A549 (cell line): ENCODE data around the gene PCDH15. TPM values are rescaled to one million over a fixed set of nuclear protein-coding genes. Genes with fewer than 3 reads are reported as not detected.

ENCODE experiments used
- ATAC-seq, 2 experiments: fragments of 200-7000 bp in 1 of 2; fragments of >200 bp in 1 of 2; cut with Nextera tagmentation in 1 of 2; cut with Tn5 transposase in 1 of 2; 3 replicates each; pipeline versions ENCODE4 v1.8.0 to v1.9.1; 2018 to 2020; ENCODE audit warnings: mild to moderate bottlenecking in 1 of 2, moderate library complexity in 1 of 2
- CTCF ChIA-PET: fragments of 300-600 bp; sonication (Branson Sonifier 250); formaldehyde crosslinking; extraction: SDS; loops from one replicate; lab custom pipeline; 2021; ENCODE audit warnings: antibody characterized with exemption, inconsistent platforms; lab: Yijun Ruan, JAX
- POLR2A ChIA-PET: fragments of 350-600 bp; formaldehyde crosslinking; extraction: SDS; loops from one replicate; lab custom pipeline; 2021; ENCODE audit warnings: antibody characterized with exemption, inconsistent platforms; lab: Yijun Ruan, JAX
- DNase-seq, 2 experiments: peaks; one replicate each; pipeline versions ENCODE4 v3.0.0 to v3.0.0-alpha.2; 2011 to 2016; ENCODE audit warnings: low read depth in 1 of 2, low spot score in 1 of 2
- FAIRE-seq: peaks from 2 replicates; lab custom pipeline; 2011; peaks lifted over from hg19 to GRCh38; lab: Jason Lieb, UNC
- H3K27ac ChIP-seq, 2 experiments: fragments of >200 bp; sonication (Bioruptor Twin); formaldehyde crosslinking; 3 replicates each; pipeline ENCODE4 v1.5.1; 2016 to 2017
- H3K4me1 ChIP-seq: fragments of >200 bp; sonication (Bioruptor Twin); formaldehyde crosslinking; 3 replicates; pipeline ENCODE4 v1.6.1; 2016
- H3K4me2 ChIP-seq: fragments of >200 bp; sonication (Bioruptor Twin); formaldehyde crosslinking; 3 replicates; pipeline ENCODE4 v1.6.1; 2016
- H3K4me3 ChIP-seq: fragments of >200 bp; sonication (Bioruptor Twin); formaldehyde crosslinking; 3 replicates; pipeline ENCODE4 v1.5.1; 2016
- H3K9me3 ChIP-seq: fragments of >200 bp; sonication (Bioruptor Twin); formaldehyde crosslinking; 3 replicates; pipeline ENCODE4 v1.6.1; 2016
- BHLHE40 ChIP-seq: IDR thresholded peaks from 2 replicates; pipeline ENCODE4 v1.6.1; 2012; ENCODE audit warnings: low read depth, low read length, inconsistent platforms
- CBX2 ChIP-seq: fragments of 200-600 bp; sonication (generic); IDR thresholded peaks from 2 replicates; pipeline ENCODE4 v1.6.1; 2016; ENCODE audit warnings: low read depth, mild to moderate bottlenecking, borderline replicate concordance
- CEBPB ChIP-seq, 2 experiments: fragments of >200 bp in 1 of 2; sonication (Bioruptor Twin) in 1 of 2; formaldehyde crosslinking in 1 of 2; IDR thresholded peaks; 2 replicates each; pipeline ENCODE4 v1.6.1; 2012 to 2016
- CHD4 ChIP-seq: fragments of 200-600 bp; sonication (generic); IDR thresholded peaks from 2 replicates; pipeline ENCODE4 v1.6.1; 2016; ENCODE audit warnings: antibody characterized with exemption, mild to moderate bottlenecking, borderline replicate concordance
- FOSL2 ChIP-seq, 2 experiments: fragments of 450-650 bp in 1 of 2; fragments of >200 bp in 1 of 2; sonication (Bioruptor Twin) in 1 of 2; formaldehyde crosslinking; IDR thresholded peaks; 2 replicates each; pipeline versions ENCODE4 v1.5.0 to v1.6.1; 2016 to 2020; ENCODE audit warnings: mild to moderate bottlenecking in 1 of 2, moderate library complexity in 1 of 2
- GATA3 ChIP-seq: IDR thresholded peaks from 2 replicates; pipeline ENCODE4 v1.6.1; 2012; ENCODE audit warnings: borderline replicate concordance
- HMGXB4 ChIP-seq: fragments of 250-450 bp; sonication (Bioruptor Pico); IDR thresholded peaks from 2 replicates; pipeline ENCODE4 v1.5.0; 2021; ENCODE audit warnings: mild to moderate bottlenecking, moderate library complexity, borderline replicate concordance
- HOXB5 ChIP-seq: fragments of 250-450 bp; sonication (Bioruptor Pico); IDR thresholded peaks from 2 replicates; pipeline ENCODE4 v1.5.0; 2020; ENCODE audit warnings: mild to moderate bottlenecking, moderate library complexity
- KDM1A ChIP-seq: fragments of 200-600 bp; sonication (generic); IDR thresholded peaks from 2 replicates; pipeline ENCODE4 v1.6.1; 2016; ENCODE audit warnings: low read depth, mild to moderate bottlenecking
- MAFK ChIP-seq: fragments of 450-650 bp; IDR thresholded peaks from 2 replicates; pipeline ENCODE4 v1.6.1; 2014; ENCODE audit not compliant: partially characterized antibody
- NR3C1 ChIP-seq: fragments of >200 bp; sonication (Bioruptor Twin); formaldehyde crosslinking; IDR thresholded peaks from 3 replicates; pipeline ENCODE4 v1.6.1; 2017
- PHF8 ChIP-seq: fragments of 200-600 bp; sonication (generic); IDR thresholded peaks from 2 replicates; pipeline ENCODE4 v1.6.1; 2016; ENCODE audit warnings: low read depth, mild to moderate bottlenecking, antibody characterized with exemption, moderate library complexity, borderline replicate concordance
- POLR2AphosphoS2 ChIP-seq: conservative IDR thresholded peaks from 2 replicates; pipeline ENCODE4 v1.6.1; 2012; ENCODE audit warnings: low read length, improper control_type of control experiment, inconsistent platforms
- RAD21 ChIP-seq, 2 experiments: fragments of >200 bp in 1 of 2; sonication (Bioruptor Twin) in 1 of 2; formaldehyde crosslinking in 1 of 2; IDR thresholded peaks in 1 of 2; conservative IDR thresholded peaks in 1 of 2; 2 replicates in 1 of 2; 3 replicates in 1 of 2; pipeline ENCODE4 v1.6.1; 2012 to 2018; ENCODE audit warnings: inconsistent platforms in 1 of 2
- RARB ChIP-seq: fragments of 250-450 bp; sonication (Bioruptor Pico); IDR thresholded peaks from 2 replicates; pipeline ENCODE4 v1.8.0; 2021; ENCODE audit warnings: mild to moderate bottlenecking, moderate library complexity
- RCOR1 ChIP-seq: fragments of 150-350 bp; IDR thresholded peaks from 2 replicates; pipeline ENCODE4 v1.6.1; 2014; ENCODE audit warnings: antibody characterized with exemption, low read length, low read depth
- RFX5 ChIP-seq: fragments of 450-650 bp; IDR thresholded peaks from 2 replicates; pipeline ENCODE4 v1.7.1; 2014; ENCODE audit warnings: antibody characterized with exemption, mild to moderate bottlenecking, moderate library complexity
- TFCP2L1 ChIP-seq: fragments of 250-450 bp; sonication (Bioruptor Pico); IDR thresholded peaks from 2 replicates; pipeline ENCODE4 v1.5.0; 2021; ENCODE audit warnings: mild to moderate bottlenecking
- TP53 ChIP-seq: fragments of 250-450 bp; sonication (Bioruptor Pico); IDR thresholded peaks from 2 replicates; pipeline ENCODE4 v1.5.0; 2021; ENCODE audit warnings: mild to moderate bottlenecking, moderate library complexity
- ZC3H11A ChIP-seq: fragments of 450-650 bp; IDR thresholded peaks from 2 replicates; pipeline ENCODE4 v1.6.1; 2014; ENCODE audit warnings: antibody characterized with exemption, mild to moderate bottlenecking
- WGBS: methylation state at CpG from one replicate; pipeline ENCODE4 v1.1.6; 2017; ENCODE audit errors: missing lambda C conversion rate; 5-methylcytosine and 5-hydroxymethylcytosine counted together
- polyA plus RNA-seq, 4 experiments: library from polyadenylated mRNA; depleted of rRNA in 3 of 4; stranded (reverse); fragments of >200 nt; fragmentation: RNase III in 1 of 4; extraction: RNeasy Plus Mini Kit Qiagen cat#74134 plus additional on column Dnase treatment in 1 of 4; gene quantifications; 2 replicates in 3 of 4; 3 replicates in 1 of 4; pipeline ENCODE4 v1.2.3, GENCODE V29; 2011 to 2017
- TF ChIP-seq, protein P1 (sequence below): fragments of 150-350 bp; IDR thresholded peaks from 2 replicates; pipeline ENCODE4 v1.6.1; 2014; ENCODE audit warnings: low read depth, mild to moderate bottlenecking, low read length
- TF ChIP-seq, protein P2 (sequence below): fragments of >200 bp; sonication (Bioruptor Twin); formaldehyde crosslinking; IDR thresholded peaks from 2 replicates; pipeline ENCODE4 v1.6.1; 2016

Gene PCDH15
- polyA plus RNA-seq, 2 of the 4 experiments (the other 2 are of a cell fraction), result 0.03 TPM; not detected in 1

DNA sequence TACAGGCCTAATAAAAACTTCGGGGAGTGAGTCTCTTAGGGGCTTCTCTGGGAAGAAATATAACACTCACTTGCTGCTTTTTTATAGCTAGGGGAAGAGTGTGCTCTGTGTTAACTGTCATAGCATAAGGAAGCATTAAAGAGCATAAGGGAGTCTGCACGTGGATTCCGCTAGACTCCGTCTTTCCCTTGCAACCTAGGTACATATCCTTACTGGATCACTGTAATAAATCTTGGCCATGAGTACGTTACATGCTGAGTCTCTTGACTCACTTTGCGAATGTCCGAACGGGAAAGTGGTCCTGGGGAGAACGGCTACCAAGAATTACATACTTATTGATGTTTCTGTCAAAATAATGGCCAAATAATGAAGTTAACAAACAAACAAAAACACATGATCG is 1029.3 kb downstream of the PCDH15 start:
- WGBS, result 28% methylated on average over 10 of the region's 10 CpGs
- Histone ChIP-seq H3K27ac (no peak overlapping the region), H3K4me3 (no peak overlapping the region), H3K4me2 (no peak overlapping the region), H3K9me3 (no peaks in the 10 kb centered on the region), H3K4me1 (no peaks in the 10 kb centered on the region)
- CTCF ChIA-PET, result no interaction called here
- TF ChIP-seq NR3C1 (no peak), HMGXB4 (no peak), BHLHE40 (no peak), FOSL2 (IDR thresholded peaks at IDR 0.05) (no peak), FOSL2 (CRISPR knock-in tag; IDR thresholded peaks at IDR 0.05) (no peak), GATA3 (no peak)
- no peak for DNase-seq
- no peak for FAIRE-seq
- no peak for ATAC-seq
- POLR2A ChIA-PET, result no interaction called here

DNA sequence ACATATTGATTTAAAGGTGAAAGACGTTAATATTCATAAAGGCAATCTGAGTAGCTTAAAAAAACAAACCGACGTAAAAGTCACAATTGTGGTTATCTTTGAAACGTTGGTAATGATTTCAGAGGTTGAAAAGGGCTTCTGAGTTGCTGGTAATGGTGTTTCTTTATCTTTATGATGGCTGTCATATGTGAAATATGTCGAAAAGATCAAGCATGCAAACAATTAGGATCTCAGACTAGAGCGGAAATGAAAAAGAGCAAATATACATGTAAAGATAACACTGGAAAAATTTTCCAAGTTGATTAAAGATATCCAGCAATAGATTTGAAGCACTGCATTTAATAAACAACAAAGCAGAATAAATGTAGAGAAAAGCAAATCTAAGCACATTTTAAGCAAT is 1030.1 kb downstream of the PCDH15 start:
- Histone ChIP-seq H3K4me1 (no peaks in the 10 kb centered on the region), H3K4me2 (no peak overlapping the region), H3K9me3 (no peaks in the 10 kb centered on the region), H3K27ac (no peak overlapping the region), H3K4me3 (no peak overlapping the region)
- ATAC-seq (no peak), DNase-seq (no peak), FAIRE-seq (no peak)
- 41% methylated on average over 6 of the region's 6 CpGs for WGBS
- ChIA-PET CTCF (no interaction called here), POLR2A (no interaction called here)
- TF ChIP-seq, protein P1, sequence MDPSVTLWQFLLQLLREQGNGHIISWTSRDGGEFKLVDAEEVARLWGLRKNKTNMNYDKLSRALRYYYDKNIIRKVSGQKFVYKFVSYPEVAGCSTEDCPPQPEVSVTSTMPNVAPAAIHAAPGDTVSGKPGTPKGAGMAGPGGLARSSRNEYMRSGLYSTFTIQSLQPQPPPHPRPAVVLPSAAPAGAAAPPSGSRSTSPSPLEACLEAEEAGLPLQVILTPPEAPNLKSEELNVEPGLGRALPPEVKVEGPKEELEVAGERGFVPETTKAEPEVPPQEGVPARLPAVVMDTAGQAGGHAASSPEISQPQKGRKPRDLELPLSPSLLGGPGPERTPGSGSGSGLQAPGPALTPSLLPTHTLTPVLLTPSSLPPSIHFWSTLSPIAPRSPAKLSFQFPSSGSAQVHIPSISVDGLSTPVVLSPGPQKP, result no peak
- TF ChIP-seq BHLHE40 (no peak), CEBPB (IDR thresholded peaks at IDR 0.05) (no peak), FOSL2 (IDR thresholded peaks at IDR 0.05) (no peak), FOSL2 (CRISPR knock-in tag; IDR thresholded peaks at IDR 0.05) (no peak), TFCP2L1 (CRISPR knock-in tag) (no peak), ZC3H11A (no peak), RFX5 (no peak), RAD21 (conservative IDR thresholded peaks at IDR 0.05 in 1 of 2, IDR thresholded peaks at IDR 0.05 in 1 of 2) (no peak), POLR2AphosphoS2 (no peak), KDM1A (no peak)

DNA sequence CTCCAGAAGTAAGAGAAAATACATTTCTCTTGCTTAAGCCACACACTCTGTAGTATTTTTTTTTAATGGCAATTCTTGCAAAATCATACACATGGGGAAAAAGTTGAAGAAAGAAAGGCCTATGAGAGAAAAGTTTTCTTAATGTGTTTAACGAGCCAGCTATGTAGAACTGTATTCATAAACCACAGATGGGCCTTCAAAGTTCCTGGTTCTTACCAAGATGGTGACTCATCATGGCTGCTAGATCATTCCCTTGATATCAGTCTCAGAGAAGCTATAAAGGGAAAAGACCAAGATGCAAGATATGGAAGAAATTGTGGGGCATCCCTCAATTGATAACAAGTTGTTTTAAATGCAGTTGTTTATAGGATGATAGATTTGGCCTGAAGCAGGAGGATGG is 1035.7 kb downstream of the PCDH15 start:
- no peak overlapping the region for H3K4me2 ChIP-seq
- TF ChIP-seq RCOR1 (no peak), HMGXB4 (no peak), MAFK (no peak), CBX2 (no peak), TP53 (CRISPR knock-in tag) (no peak), CHD4 (no peak), PHF8 (no peak), RARB (CRISPR knock-in tag) (no peak), HOXB5 (CRISPR knock-in tag) (no peak), RFX5 (no peak)
- TF ChIP-seq, protein P2, sequence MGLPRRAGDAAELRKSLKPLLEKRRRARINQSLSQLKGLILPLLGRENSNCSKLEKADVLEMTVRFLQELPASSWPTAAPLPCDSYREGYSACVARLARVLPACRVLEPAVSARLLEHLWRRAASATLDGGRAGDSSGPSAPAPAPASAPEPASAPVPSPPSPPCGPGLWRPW, result no peak
- TF ChIP-seq, all 56 proteins: peak for 0
- FAIRE-seq (no peak), ATAC-seq (no peak), DNase-seq (no peak)
- 0% methylated on average over 1 of the region's 1 CpG for WGBS
- H3K4me1 ChIP-seq, result no peaks in the 10 kb centered on the region
- ChIA-PET POLR2A (no interaction called here), CTCF (no interaction called here)
- no peak overlapping the region for H3K27ac ChIP-seq
- no peaks in the 10 kb centered on the region for H3K9me3 ChIP-seq
- no peak overlapping the region for H3K4me3 ChIP-seq
